Iris pigment epithelial cell (primary cell): Measurements from ENCODE around the gene RAB5A.
"Not testable (repeated sequence)": the region's sequence is repeated elsewhere in the genome, so short reads cannot be mapped to it uniquely, and the experiment has no call there.

ENCODE experiments used
- DNase-seq: peaks from one replicate; pipeline ENCODE4 v3.0.0-alpha.2; 2011; ENCODE audit warnings: low read depth

Gene RAB5A

GRCh38 chr3:20023623-20024405 lies 76.9 kb downstream of the RAB5A start:
- no peak for DNase-seq

GRCh38 chr3:20027136-20027535 lies 80.2 kb downstream of the RAB5A start:
- DNase-seq, result no peak

- no peak for DNase-seq
These were observed 82.0 kb downstream of the RAB5A start for GRCh38 chr3:20028905-20029331.

- not testable (repeated sequence) for DNase-seq
These were observed 85.0 kb downstream of the RAB5A start for GRCh38 chr3:20031939-20032338.
